ENCODE results near the gene AP1M1. TPM values are rescaled to one million over a fixed set of nuclear protein-coding genes. Genes with fewer than 3 reads are reported as not detected.

Gene AP1M1
- total and polyA plus RNA-seq, 2 of the 4 experiments (the other 2 are of a cell fraction), result 85.1 to 99.1 TPM

- Histone ChIP-seq H2BK15ac (ENCODE audit: low read depth, low read length) (no peak overlapping the region), H3K4ac (ENCODE audit: low read depth, low read length) (no peak overlapping the region), H2BK20ac (ENCODE audit: low read depth, low read length) (no peak overlapping the region), H3K79me1 (ENCODE audit: low read depth in 1 of 2, low read length in 2 of 2) (peaks cover 15 to 48% of the 10 kb centered on the region in 2 experiments), H2AK5ac (ENCODE audit: low read depth, low read length) (no peak overlapping the region), H3K4me1 (ENCODE audit: control insufficient read depth, insufficient read depth, low read length) (no peaks in the 10 kb centered on the region), H2AK9ac (replicated peaks; ENCODE audit: low read depth, low read length, poor library complexity) (no peak overlapping the region), H3K9me3 (ENCODE audit: control insufficient read depth, insufficient read depth, low read length) (no peaks in the 10 kb centered on the region), H3K14ac (replicated peaks; ENCODE audit: low read depth, low read length) (no peak overlapping the region), H3K4me3 (ENCODE audit: insufficient read depth, low read depth, low read length) (no peak overlapping the region), H4K8ac (ENCODE audit: low read depth in 2 of 2, low read length in 2 of 2) (no peak overlapping the region), H4K91ac (ENCODE audit: insufficient read depth, low read depth, low read length) (no peak overlapping the region), H3K9me1 (ENCODE audit: insufficient read depth, low read length) (peaks cover 7% of the 10 kb centered on the region; the same call in 1 of the 2 replicates), H3K36me3 (ENCODE audit: control insufficient read depth, insufficient read depth, low read length) (peaks cover 35% of the 10 kb centered on the region), H4K20me1 (ENCODE audit: insufficient read depth, low read length) (peaks cover 6% of the 10 kb centered on the region; the same call in 1 of the 2 replicates), H3K9ac (ENCODE audit: low read depth, low read length) (no peak overlapping the region), H2BK5ac (ENCODE audit: low read depth, low read length, poor library complexity, severe bottlenecking) (no peak overlapping the region), H4K5ac (ENCODE audit: low read depth, low read length) (no peak overlapping the region), H3K27me3 (ENCODE audit: control insufficient read depth, insufficient read depth, low read length) (no peaks in the 10 kb centered on the region), H3K18ac (ENCODE audit: low read depth, low read length) (no peak overlapping the region), H3K23ac (ENCODE audit: low read depth, low read length) (no peak overlapping the region), H3K4me2 (ENCODE audit: low read depth, low read length) (no peak overlapping the region), H3K56ac (ENCODE audit: extremely low read depth, insufficient read depth, low read length) (no peak overlapping the region), H2AFZ (replicated peaks; ENCODE audit: low read length, poor library complexity) (no peak overlapping the region), H3K27ac (ENCODE audit: insufficient read depth, low read length) (no peak overlapping the region), H2BK120ac (ENCODE audit: low read depth, low read length) (no peak overlapping the region)
- BruUV-seq (replicated peaks), result no TSS peak
- dilution Hi-C loops (cut with HindIII; ENCODE audit: low sequenced_read_pairs, unreplicated experiment) (no loop called here), intact Hi-C loops (cut with micrococcal nuclease) (no loop called here), in situ Hi-C loops (cut with MboI; ENCODE audit: low sequenced_read_pairs) (loop anchor here (25.0 kb wide), 4 partner anchors 353 to 1078 kb away; partner anchors contain the start of genes AKAP8L, CYP4F3 and SYDE1)
- ChIA-PET POLR2A (ENCODE audit: unreplicated experiment) (no interaction called here), CTCF (no interaction called here)
- TF ChIP-seq MXI1 (IDR thresholded peaks at IDR 0.05; ENCODE audit: borderline replicate concordance, low read depth, low read length), result no peak
- TF ChIP-seq RFX5 (IDR thresholded peaks at IDR 0.05; ENCODE audit: low read depth, low read length), result no peak
- TF ChIP-seq CHD1 (IDR thresholded peaks at IDR 0.05; ENCODE audit: low read depth, low read length), result no peak
- TF ChIP-seq, protein P1, sequence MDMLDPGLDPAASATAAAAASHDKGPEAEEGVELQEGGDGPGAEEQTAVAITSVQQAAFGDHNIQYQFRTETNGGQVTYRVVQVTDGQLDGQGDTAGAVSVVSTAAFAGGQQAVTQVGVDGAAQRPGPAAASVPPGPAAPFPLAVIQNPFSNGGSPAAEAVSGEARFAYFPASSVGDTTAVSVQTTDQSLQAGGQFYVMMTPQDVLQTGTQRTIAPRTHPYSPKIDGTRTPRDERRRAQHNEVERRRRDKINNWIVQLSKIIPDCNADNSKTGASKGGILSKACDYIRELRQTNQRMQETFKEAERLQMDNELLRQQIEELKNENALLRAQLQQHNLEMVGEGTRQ (IDR thresholded peaks at IDR 0.05; ENCODE audit: low read depth, low read length), result no peak
- no peak for TF ChIP-seq BHLHE40 (IDR thresholded peaks at IDR 0.05; ENCODE audit: low read depth, low read length)
- TF ChIP-seq NFE2L2 (IDR thresholded peaks at IDR 0.05; ENCODE audit: low read depth, low read length), result no peak
- TF ChIP-seq, protein P2, sequence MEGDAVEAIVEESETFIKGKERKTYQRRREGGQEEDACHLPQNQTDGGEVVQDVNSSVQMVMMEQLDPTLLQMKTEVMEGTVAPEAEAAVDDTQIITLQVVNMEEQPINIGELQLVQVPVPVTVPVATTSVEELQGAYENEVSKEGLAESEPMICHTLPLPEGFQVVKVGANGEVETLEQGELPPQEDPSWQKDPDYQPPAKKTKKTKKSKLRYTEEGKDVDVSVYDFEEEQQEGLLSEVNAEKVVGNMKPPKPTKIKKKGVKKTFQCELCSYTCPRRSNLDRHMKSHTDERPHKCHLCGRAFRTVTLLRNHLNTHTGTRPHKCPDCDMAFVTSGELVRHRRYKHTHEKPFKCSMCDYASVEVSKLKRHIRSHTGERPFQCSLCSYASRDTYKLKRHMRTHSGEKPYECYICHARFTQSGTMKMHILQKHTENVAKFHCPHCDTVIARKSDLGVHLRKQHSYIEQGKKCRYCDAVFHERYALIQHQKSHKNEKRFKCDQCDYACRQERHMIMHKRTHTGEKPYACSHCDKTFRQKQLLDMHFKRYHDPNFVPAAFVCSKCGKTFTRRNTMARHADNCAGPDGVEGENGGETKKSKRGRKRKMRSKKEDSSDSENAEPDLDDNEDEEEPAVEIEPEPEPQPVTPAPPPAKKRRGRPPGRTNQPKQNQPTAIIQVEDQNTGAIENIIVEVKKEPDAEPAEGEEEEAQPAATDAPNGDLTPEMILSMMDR (conservative IDR thresholded peaks at IDR 0.05; ENCODE audit: low read depth, low read length), result no peak
- no peak for TF ChIP-seq SMC3 (IDR thresholded peaks at IDR 0.05; ENCODE audit: low read depth, low read length)
- TF ChIP-seq RAD21 (IDR thresholded peaks at IDR 0.05; ENCODE audit: low read length), result no peak
- no peak for TF ChIP-seq MAZ (IDR thresholded peaks at IDR 0.05; ENCODE audit: borderline replicate concordance, low read depth, low read length)
- TF ChIP-seq CEBPB (IDR thresholded peaks at IDR 0.05; ENCODE audit: low read depth, low read length), result no peak
- 100% methylated on average over 2 of the region's 6 CpGs; no CpG with 5 or more reads in 1 of the 2 experiments for WGBS, 2 experiments (ENCODE audit: extremely low coverage in 2 of 2, insufficient read length in 1 of 2)
- DNase-seq (no peak), ATAC-seq (ENCODE audit: low read depth) (no peak)
Measured at GRCh38 chr19:16190198-16190597, 7.5 kb upstream of the AP1M1 start.

Data from IMR-90 (cell line).